ENCODE results near the gene NDUFAB1.
"Not testable (repeated sequence)": the region's sequence is repeated elsewhere in the genome, so short reads cannot be mapped to it uniquely, and the experiment has no call there.

The NDUFAB1 gene

GRCh38 chr16:23549938-23550337 lies 46.2 kb downstream of the NDUFAB1 start:
- DNase-seq, result no peak

GRCh38 chr16:23544436-23544835 lies 51.7 kb downstream of the NDUFAB1 start:
- DNase-seq, result no peak

GRCh38 chr16:23540817-23541178 lies 55.3 kb downstream of the NDUFAB1 start:
- not testable (repeated sequence) for DNase-seq

GRCh38 chr16:23539984-23540816 lies 55.9 kb downstream of the NDUFAB1 start:
- DNase-seq, result no peak

- DNase-seq, result no peak
These were observed 57.2 kb downstream of the NDUFAB1 start for GRCh38 chr16:23538919-23539278.

- DNase-seq, result no peak
These were observed 58.7 kb downstream of the NDUFAB1 start for GRCh38 chr16:23537390-23537789.

- DNase-seq, result no peak
These were observed 60.2 kb downstream of the NDUFAB1 start for GRCh38 chr16:23535901-23536300.

GRCh38 chr16:23534868-23535860 lies 61.0 kb downstream of the NDUFAB1 start:
- DNase-seq, result no peak

GRCh38 chr16:23532448-23532847 lies 63.7 kb downstream of the NDUFAB1 start:
- no peak for DNase-seq
